ENCODE data around the gene PARVB. TPM values are rescaled to one million over a fixed set of nuclear protein-coding genes. Genes with fewer than 3 reads are reported as not detected.

Gene PARVB
- total RNA-seq, 2 experiments from 2014 or later = 42.7 to 45.9 TPM

- Mint-ChIP-seq H3K4me3 (no peak overlapping the region), H3K4me1 (peaks cover 14% of the 10 kb centered on the region), H3K27me3 (no peaks in the 10 kb centered on the region), H3K36me3 (ENCODE audit: low read depth) (peaks cover 17% of the 10 kb centered on the region), H3K9me3 (ENCODE audit: low read depth) (no peaks in the 10 kb centered on the region), H3K27ac (no peak overlapping the region)
- ATAC-seq (no peak), DNase-seq (no peak)
- ChIA-PET CTCF (no interaction called here), POLR2A (interaction anchor here (0.5 kb wide), 1 partner anchor 1168 kb away, joined by 7 read pairs; no protein-coding TSS in a partner anchor)
- intact Hi-C loops (cut with DNase I, micrococcal nuclease) = loop anchor here in 1 of 2 experiments (10.0 kb wide), 1 partner anchor 191 kb away; no protein-coding TSS in a partner anchor
These were observed 162.0 kb downstream of the PARVB start for GRCh38 chr22:44186121-44186510.

GRCh38 chr22:44186737-44187136 is 162.6 kb downstream of the PARVB start:
- CTCF ChIA-PET = no interaction called here
- H3K4me1 Mint-ChIP-seq = peaks cover 18% of the 10 kb centered on the region
- H3K4me3 Mint-ChIP-seq = no peak overlapping the region
- H3K9me3 Mint-ChIP-seq (ENCODE audit: low read depth) = no peaks in the 10 kb centered on the region
- intact Hi-C loops (cut with DNase I, micrococcal nuclease) = loop anchor here in 1 of 2 experiments (10.0 kb wide), 1 partner anchor 192 kb away; no protein-coding TSS in a partner anchor
- DNase-seq = no peak
- POLR2A ChIA-PET = no interaction called here
- peaks cover 17% of the 10 kb centered on the region for H3K36me3 Mint-ChIP-seq (ENCODE audit: low read depth)
- H3K27me3 Mint-ChIP-seq = no peaks in the 10 kb centered on the region
- no peak overlapping the region for H3K27ac Mint-ChIP-seq
- ATAC-seq = no peak

- intact Hi-C loops (cut with DNase I, micrococcal nuclease) = loop anchor here in 1 of 2 experiments (10.0 kb wide), 1 partner anchor 193 kb away; no protein-coding TSS in a partner anchor
- POLR2A ChIA-PET = no interaction called here
These were observed 163.6 kb downstream of the PARVB start for GRCh38 chr22:44187652-44188230.

GRCh38 chr22:44188316-44188715 is 164.2 kb downstream of the PARVB start:
- CTCF ChIA-PET = no interaction called here

More at GRCh38 chr22:44187652-44188230, 163.6 kb downstream of the PARVB start:
- Mint-ChIP-seq H3K4me1 (peaks cover 21% of the 10 kb centered on the region), H3K27ac (no peak overlapping the region), H3K27me3 (no peaks in the 10 kb centered on the region), H3K4me3 (no peak overlapping the region), H3K9me3 (ENCODE audit: low read depth) (no peaks in the 10 kb centered on the region), H3K36me3 (ENCODE audit: low read depth) (peaks cover 16% of the 10 kb centered on the region)
- DNase-seq = no peak
- CTCF ChIA-PET = no interaction called here
- ATAC-seq = no peak

GRCh38 chr22:44188986-44189630 is 165.0 kb downstream of the PARVB start:
- POLR2A ChIA-PET = no interaction called here
- H3K9me3 Mint-ChIP-seq (ENCODE audit: low read depth) = no peaks in the 10 kb centered on the region

More at GRCh38 chr22:44188316-44188715, 164.2 kb downstream of the PARVB start:
- intact Hi-C loops (cut with DNase I, micrococcal nuclease) = loop anchor here in 1 of 2 experiments (10.0 kb wide), 1 partner anchor 194 kb away; no protein-coding TSS in a partner anchor
- ATAC-seq (no peak), DNase-seq (no peak)
- H3K4me1 Mint-ChIP-seq = peaks cover 24% of the 10 kb centered on the region
- no peaks in the 10 kb centered on the region for H3K27me3 Mint-ChIP-seq
- POLR2A ChIA-PET = no interaction called here
- H3K27ac Mint-ChIP-seq = no peak overlapping the region
- H3K4me3 Mint-ChIP-seq = no peak overlapping the region
- H3K9me3 Mint-ChIP-seq (ENCODE audit: low read depth) = no peaks in the 10 kb centered on the region
- H3K36me3 Mint-ChIP-seq (ENCODE audit: low read depth) = peaks cover 20% of the 10 kb centered on the region

GRCh38 chr22:44190381-44190976 is 166.4 kb downstream of the PARVB start:
- CTCF ChIA-PET = interaction anchor here (0.7 kb wide), 1 partner anchor 203 kb away, joined by 3 read pairs; no protein-coding TSS in a partner anchor
- intact Hi-C loops (cut with DNase I, micrococcal nuclease) = loop anchor here in 1 of 2 experiments (5.0 kb wide), 1 partner anchor 267 kb away; no protein-coding TSS in a partner anchor
- H3K27ac Mint-ChIP-seq = no peak overlapping the region
- POLR2A ChIA-PET = no interaction called here
- no peak overlapping the region for H3K4me3 Mint-ChIP-seq
- H3K36me3 Mint-ChIP-seq (ENCODE audit: low read depth) = peaks cover 21% of the 10 kb centered on the region
- H3K4me1 Mint-ChIP-seq = peaks cover 36% of the 10 kb centered on the region
- DNase-seq (peak; percentile 2), ATAC-seq (no peak)
- no peaks in the 10 kb centered on the region for H3K9me3 Mint-ChIP-seq (ENCODE audit: low read depth)
- H3K27me3 Mint-ChIP-seq = no peaks in the 10 kb centered on the region

More at GRCh38 chr22:44188986-44189630, 165.0 kb downstream of the PARVB start:
- H3K4me1 Mint-ChIP-seq = peaks cover 28% of the 10 kb centered on the region
- H3K27me3 Mint-ChIP-seq = no peaks in the 10 kb centered on the region
- H3K4me3 Mint-ChIP-seq = no peak overlapping the region
- DNase-seq = peak; percentile 2
- H3K27ac Mint-ChIP-seq = no peak overlapping the region
- H3K36me3 Mint-ChIP-seq (ENCODE audit: low read depth) = peaks cover 21% of the 10 kb centered on the region
- intact Hi-C loops (cut with DNase I, micrococcal nuclease) = loop anchor here in 1 of 2 experiments (10.0 kb wide), 1 partner anchor 194 kb away; no protein-coding TSS in a partner anchor
- CTCF ChIA-PET = no interaction called here
- ATAC-seq = no peak

GRCh38 chr22:44191036-44191454 is 166.9 kb downstream of the PARVB start:
- CTCF ChIA-PET = interaction anchor here (0.7 kb wide), 2 partner anchors 204 to 313 kb away, joined by 3 to 4 read pairs; no protein-coding TSS in a partner anchor
- POLR2A ChIA-PET = no interaction called here
- intact Hi-C loops (cut with DNase I, micrococcal nuclease) = loop anchor here in 1 of 2 experiments (5.0 kb wide), 1 partner anchor 266 kb away; no protein-coding TSS in a partner anchor
- Mint-ChIP-seq H3K36me3 (ENCODE audit: low read depth) (peaks cover 21% of the 10 kb centered on the region), H3K4me3 (no peak overlapping the region), H3K27ac (no peak overlapping the region), H3K4me1 (peaks cover 36% of the 10 kb centered on the region), H3K27me3 (no peaks in the 10 kb centered on the region), H3K9me3 (ENCODE audit: low read depth) (no peaks in the 10 kb centered on the region)
- ATAC-seq = peak; percentile 75
- peak; percentile 73 for DNase-seq

- Mint-ChIP-seq H3K27me3 (no peaks in the 10 kb centered on the region), H3K4me1 (peaks cover 36% of the 10 kb centered on the region), H3K27ac (peak overlapping the region; percentile 37), H3K9me3 (ENCODE audit: low read depth) (no peaks in the 10 kb centered on the region), H3K36me3 (ENCODE audit: low read depth) (peaks cover 16% of the 10 kb centered on the region), H3K4me3 (no peak overlapping the region)
- peak; percentile 74 for DNase-seq
- ChIA-PET CTCF (no interaction called here), POLR2A (no interaction called here)
- intact Hi-C loops (cut with DNase I, micrococcal nuclease) = loop anchor here in 1 of 2 experiments (5.0 kb wide), 1 partner anchor 265 kb away; no protein-coding TSS in a partner anchor
- peak; percentile 34 for ATAC-seq
These were observed 168.2 kb downstream of the PARVB start for GRCh38 chr22:44192098-44192815.

- peaks cover 16% of the 10 kb centered on the region for H3K36me3 Mint-ChIP-seq (ENCODE audit: low read depth)
- H3K27ac Mint-ChIP-seq = peak overlapping the region; percentile 37
- intact Hi-C loops (cut with DNase I, micrococcal nuclease) = loop anchor here in 1 of 2 experiments (5.0 kb wide), 1 partner anchor 264 kb away; no protein-coding TSS in a partner anchor
- no peak for DNase-seq
- H3K27me3 Mint-ChIP-seq = no peaks in the 10 kb centered on the region
- H3K4me1 Mint-ChIP-seq = peaks cover 36% of the 10 kb centered on the region
- ATAC-seq = peak; percentile 15
- H3K9me3 Mint-ChIP-seq (ENCODE audit: low read depth) = no peaks in the 10 kb centered on the region
- POLR2A ChIA-PET = interaction anchor here (0.9 kb wide), 1 partner anchor 12 kb away, joined by 3 read pairs; no protein-coding TSS in a partner anchor
- no peak overlapping the region for H3K4me3 Mint-ChIP-seq
- CTCF ChIA-PET = no interaction called here
These were observed 168.9 kb downstream of the PARVB start for GRCh38 chr22:44192816-44193534.

GRCh38 chr22:44193535-44193891 is 169.4 kb downstream of the PARVB start:
- ATAC-seq (peak; percentile 50), DNase-seq (peak; percentile 59)
- peak overlapping the region; percentile 37 for H3K27ac Mint-ChIP-seq
- ChIA-PET POLR2A (interaction anchor here (0.9 kb wide), 1 partner anchor 12 kb away, joined by 3 read pairs; no protein-coding TSS in a partner anchor), CTCF (no interaction called here)
- H3K27me3 Mint-ChIP-seq = no peaks in the 10 kb centered on the region
- H3K4me1 Mint-ChIP-seq = peaks cover 36% of the 10 kb centered on the region
- peaks cover 21% of the 10 kb centered on the region for H3K36me3 Mint-ChIP-seq (ENCODE audit: low read depth)
- no peak overlapping the region for H3K4me3 Mint-ChIP-seq
- no peaks in the 10 kb centered on the region for H3K9me3 Mint-ChIP-seq (ENCODE audit: low read depth)
- intact Hi-C loops (cut with DNase I, micrococcal nuclease) = loop anchor here in 1 of 2 experiments (5.0 kb wide), 1 partner anchor 264 kb away; no protein-coding TSS in a partner anchor

Data from activated CD4-positive, alpha-beta T cell treated with anti-CD3 and anti-CD28 coated beads for 36 hours (primary cell).